ENCODE results near the gene HHAT.

Gene HHAT

GRCh38 chr1:210499956-210500355 lies 171.3 kb downstream of the HHAT start:
- DNase-seq = no peak

GRCh38 chr1:210500831-210501230 lies 172.1 kb downstream of the HHAT start:
- DNase-seq = no peak

- no peak for DNase-seq
Measured at GRCh38 chr1:210504286-210504685, 175.6 kb downstream of the HHAT start.

- DNase-seq = no peak
Measured at GRCh38 chr1:210505601-210506496, 177.1 kb downstream of the HHAT start.

GRCh38 chr1:210506689-210507088 lies 178.0 kb downstream of the HHAT start:
- DNase-seq = no peak

- DNase-seq = no peak
Measured at GRCh38 chr1:210516092-210516656, 187.5 kb downstream of the HHAT start.

GRCh38 chr1:210516697-210517459 lies 188.2 kb downstream of the HHAT start:
- DNase-seq = no peak

- no peak for DNase-seq
Measured at GRCh38 chr1:210523830-210524229, 195.1 kb downstream of the HHAT start.

- no peak for DNase-seq
Measured at GRCh38 chr1:210525716-210526454, 197.2 kb downstream of the HHAT start.

- DNase-seq = no peak
Measured at GRCh38 chr1:210527091-210527490, 198.4 kb downstream of the HHAT start.

GRCh38 chr1:210531475-210532222 lies 202.9 kb downstream of the HHAT start:
- no peak for DNase-seq

- DNase-seq = no peak
Measured at GRCh38 chr1:210532223-210532598, 203.5 kb downstream of the HHAT start.

GRCh38 chr1:210535761-210536160 lies 207.1 kb downstream of the HHAT start:
- no peak for DNase-seq

GRCh38 chr1:210536254-210536961 lies 207.7 kb downstream of the HHAT start:
- peak in 1 of 2 experiments; percentile 42 for DNase-seq

GRCh38 chr1:210540288-210540687 lies 211.6 kb downstream of the HHAT start:
- DNase-seq = no peak

- DNase-seq = no peak
Measured at GRCh38 chr1:210541680-210542358, 213.1 kb downstream of the HHAT start.

GRCh38 chr1:210551899-210552298 lies 223.2 kb downstream of the HHAT start:
- DNase-seq = no peak

GRCh38 chr1:210553711-210554110 lies 225.0 kb downstream of the HHAT start:
- no peak for DNase-seq

- no peak for DNase-seq
Measured at GRCh38 chr1:210554382-210554781, 225.7 kb downstream of the HHAT start.

GRCh38 chr1:210556475-210556874 lies 227.8 kb downstream of the HHAT start:
- no peak for DNase-seq
